GM10266 (cell line): ENCODE results near the gene PARP12.

ENCODE experiments used
- DNase-seq: peaks from one replicate; pipeline ENCODE4 v3.0.0; 2012; ENCODE audit errors: extremely low spot score
- CTCF ChIP-seq: IDR thresholded peaks from 2 replicates; pipeline ENCODE4 v1.5.1; 2012; ENCODE audit warnings: mild to moderate bottlenecking, low read depth; ENCODE audit not compliant: control insufficient read depth, insufficient read depth; ENCODE audit errors: missing control alignments

The PARP12 gene

DNA sequence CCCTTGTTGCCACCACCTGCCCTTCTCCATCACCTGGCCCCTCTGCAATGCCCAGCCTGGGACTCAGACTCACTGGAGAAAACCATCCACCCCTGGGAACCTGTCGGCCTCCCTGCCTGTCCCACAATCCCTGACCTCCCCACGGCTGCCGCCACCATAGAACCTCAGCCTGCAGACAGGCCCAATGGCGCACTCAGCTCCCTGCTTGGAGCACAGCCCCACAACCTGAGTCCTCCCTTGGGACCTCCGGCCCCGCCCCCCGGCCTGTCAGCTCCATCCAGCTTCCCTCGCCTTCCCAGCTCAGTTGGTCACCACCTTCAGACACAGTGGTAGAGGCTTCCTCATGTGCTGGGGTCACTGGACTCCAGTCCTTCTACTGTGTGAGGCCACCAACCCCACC is 41.1 kb downstream of the PARP12 start:
- TF ChIP-seq CTCF: no peak

GRCh38 chr7:140019606-140020005 is 43.1 kb downstream of the PARP12 start:
- DNase-seq: no peak
- no peak for TF ChIP-seq CTCF

More for the DNA sequence above, 41.1 kb downstream of the PARP12 start:
- DNase-seq: no peak

DNA sequence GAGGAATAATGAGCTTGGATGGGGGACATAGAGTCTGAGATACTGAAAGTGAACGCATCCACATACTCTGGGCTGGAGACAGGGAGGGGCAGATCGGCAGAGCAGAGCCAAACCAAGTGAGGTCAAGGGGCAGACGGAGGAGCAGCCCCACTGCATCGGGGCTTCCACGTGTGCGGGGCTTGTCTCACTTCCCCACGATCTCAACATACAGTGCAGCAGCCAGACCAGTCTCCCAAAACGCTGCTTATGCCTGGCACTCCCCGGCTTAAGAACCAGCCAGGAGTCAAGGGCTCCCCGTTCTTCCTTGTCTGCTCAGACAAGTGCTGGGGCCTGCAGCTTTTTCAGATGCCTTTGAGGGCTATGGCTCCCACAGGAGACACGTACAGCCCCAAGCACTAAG is 43.6 kb downstream of the PARP12 start:
- DNase-seq: no peak
- TF ChIP-seq CTCF: no peak

- no peak for DNase-seq
- no peak for TF ChIP-seq CTCF
Observed at GRCh38 chr7:140018125-140019043, 44.4 kb downstream of the PARP12 start.

- no peak for TF ChIP-seq CTCF
- DNase-seq: no peak
Observed at GRCh38 chr7:140017543-140017942, 45.2 kb downstream of the PARP12 start.

- no peak for TF ChIP-seq CTCF
- no peak for DNase-seq
Observed at GRCh38 chr7:140017034-140017433, 45.7 kb downstream of the PARP12 start.

DNA sequence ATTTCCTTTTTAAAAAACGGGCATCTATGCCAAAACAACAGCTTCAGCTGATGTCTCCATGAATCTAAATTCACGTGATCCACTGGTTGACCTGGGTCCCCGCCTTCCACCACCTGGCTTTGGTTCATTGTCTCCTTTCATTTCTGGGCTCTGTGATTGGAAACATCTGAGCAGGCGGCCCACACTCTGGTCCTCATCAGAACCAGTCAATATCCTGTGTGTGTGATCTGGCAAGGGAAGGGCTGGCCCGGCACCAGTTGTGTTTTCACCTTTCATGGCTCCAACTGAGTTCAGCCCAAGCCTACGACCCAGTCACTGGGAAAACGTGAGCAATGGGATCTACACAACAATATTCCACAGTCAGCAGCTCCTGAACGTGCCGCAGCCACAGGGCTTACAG is 46.2 kb downstream of the PARP12 start:
- DNase-seq: no peak
- TF ChIP-seq CTCF: no peak
